OCI-LY3 (cell line): ENCODE results near the gene DNAJC22.
A peak's percentile ranks its signal among the peaks of the same experiment; 100 is the strongest.

ENCODE experiments used
- EZH2phosphoT487 ChIP-seq: fragments of 200-600 bp; shearing (Covaris generic); IDR thresholded peaks from 2 replicates; pipeline ENCODE4 v1.6.1; 2018; ENCODE audit warnings: antibody characterized with exemption, mixed run types, low read depth
- TF ChIP-seq, protein P1 (sequence below): fragments of 200-600, 300-600 bp; sonication (generic); IDR thresholded peaks from 2 replicates; pipeline ENCODE4 v1.5.1; 2014; ENCODE audit warnings: antibody characterized with exemption, low read length, low read depth

DNA sequence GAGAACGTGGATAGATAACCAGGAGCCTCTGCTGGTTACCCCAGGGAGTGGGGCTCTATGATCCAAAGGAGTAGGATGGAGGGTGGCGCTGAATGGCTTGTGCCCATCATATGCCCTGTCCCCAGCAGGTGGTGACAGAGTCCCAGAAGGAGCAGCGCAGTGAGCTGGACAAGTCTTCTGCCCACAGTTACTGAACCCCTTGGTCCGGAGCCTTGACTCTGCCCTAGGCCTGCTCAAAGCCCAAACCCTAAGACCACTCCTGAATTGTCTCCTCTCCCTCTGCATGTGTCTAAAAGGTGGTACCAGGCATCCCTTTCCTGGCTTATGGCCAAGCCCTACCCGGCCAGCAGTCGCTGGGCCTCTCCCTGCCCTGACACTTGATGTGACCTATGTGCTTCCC, 48.5 kb upstream of the DNAJC22 start:
- TF ChIP-seq, protein P1, sequence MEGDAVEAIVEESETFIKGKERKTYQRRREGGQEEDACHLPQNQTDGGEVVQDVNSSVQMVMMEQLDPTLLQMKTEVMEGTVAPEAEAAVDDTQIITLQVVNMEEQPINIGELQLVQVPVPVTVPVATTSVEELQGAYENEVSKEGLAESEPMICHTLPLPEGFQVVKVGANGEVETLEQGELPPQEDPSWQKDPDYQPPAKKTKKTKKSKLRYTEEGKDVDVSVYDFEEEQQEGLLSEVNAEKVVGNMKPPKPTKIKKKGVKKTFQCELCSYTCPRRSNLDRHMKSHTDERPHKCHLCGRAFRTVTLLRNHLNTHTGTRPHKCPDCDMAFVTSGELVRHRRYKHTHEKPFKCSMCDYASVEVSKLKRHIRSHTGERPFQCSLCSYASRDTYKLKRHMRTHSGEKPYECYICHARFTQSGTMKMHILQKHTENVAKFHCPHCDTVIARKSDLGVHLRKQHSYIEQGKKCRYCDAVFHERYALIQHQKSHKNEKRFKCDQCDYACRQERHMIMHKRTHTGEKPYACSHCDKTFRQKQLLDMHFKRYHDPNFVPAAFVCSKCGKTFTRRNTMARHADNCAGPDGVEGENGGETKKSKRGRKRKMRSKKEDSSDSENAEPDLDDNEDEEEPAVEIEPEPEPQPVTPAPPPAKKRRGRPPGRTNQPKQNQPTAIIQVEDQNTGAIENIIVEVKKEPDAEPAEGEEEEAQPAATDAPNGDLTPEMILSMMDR = peak; percentile 41
- no peak for TF ChIP-seq EZH2phosphoT487
